ENCODE data around the gene CRAMP1.

DNA sequence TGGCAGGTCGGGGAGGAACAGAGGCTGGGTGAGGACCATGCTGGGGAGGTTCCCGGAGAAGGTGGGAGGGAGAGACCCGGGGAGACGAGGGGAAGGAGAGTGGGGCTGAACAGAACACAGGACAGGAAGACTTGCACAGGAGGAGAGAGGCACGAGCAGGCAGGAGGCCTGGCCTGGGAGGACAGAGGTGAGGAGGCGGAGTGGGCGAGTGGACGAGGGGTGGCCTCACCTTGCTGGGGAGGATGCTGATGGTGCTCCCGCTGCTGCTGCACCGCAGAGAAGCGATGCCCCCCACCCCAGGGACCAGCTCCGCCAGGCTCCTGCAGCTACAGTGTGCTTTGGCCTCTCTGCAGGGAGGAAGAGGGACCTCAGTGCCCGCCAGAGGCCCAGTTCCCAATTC lies 44.2 kb upstream of the CRAMP1 start:
- TF ChIP-seq MAX (IDR thresholded peaks at IDR 0.05; ENCODE audit: insufficient read depth, insufficient read length) (no peak), POLR2A (IDR thresholded peaks at IDR 0.05; ENCODE audit: low read depth, low read length) (no peak), POLR2AphosphoS5 (IDR thresholded peaks at IDR 0.05; ENCODE audit: insufficient read depth, low read depth, low read length) (no peak), EZH2 (IDR thresholded peaks at IDR 0.05; ENCODE audit: borderline replicate concordance, low read depth, low read length, severe bottlenecking) (no peak), CTCF (IDR thresholded peaks at IDR 0.05; ENCODE audit: extremely low read depth in 1 of 2, insufficient read depth in 1 of 2, low read depth in 1 of 2, low read length in 2 of 2) (no peak)
